HepG2 (cell line): ENCODE results near the gene PRKN. TPM values are rescaled to one million over a fixed set of nuclear protein-coding genes. Genes with fewer than 3 reads are reported as not detected.

Experiments used
- ATAC-seq: fragments of 200-7000 bp; cut with Tn5 transposase; 3 replicates; pipeline ENCODE4 v1.9.1; 2020; ENCODE audit warnings: mild to moderate bottlenecking, moderate library complexity
- BruUV-seq: library from RNA; stranded (reverse); fragments of 400-500 nt; replicated peaks from 2 replicates; lab custom pipeline; 2021; lab: Mats Ljungman, UMichigan
- CTCF ChIA-PET: fragments of 300-600 bp; formaldehyde crosslinking; extraction: SDS; loops from one replicate; lab custom pipeline; 2021; ENCODE audit warnings: low total read pairs, inconsistent platforms, low intra/inter-chr PET ratio; lab: Yijun Ruan, JAX
- POLR2A ChIA-PET: fragments of 350-600 bp; sonication (Branson Sonifier 250); formaldehyde crosslinking; loops from one replicate; lab custom pipeline; 2020; ENCODE audit warnings: antibody characterized with exemption, inconsistent platforms; lab: Yijun Ruan, JAX
- DNase-seq: peaks from one replicate; pipeline ENCODE4 v3.0.0-alpha.2; 2015; ENCODE audit warnings: low spot score
- FAIRE-seq: peaks from 3 replicates; lab custom pipeline; 2011; peaks lifted over from hg19 to GRCh38; lab: Jason Lieb, UNC
- H2AFZ ChIP-seq: one replicate; pipeline ENCODE4 v1.6.1; 2011; ENCODE audit warnings: low read length, inconsistent platforms
- H3K27ac ChIP-seq: fragments of 300-600 bp; 3 replicates; pipeline ENCODE4 v1.8.0; 2011; ENCODE audit warnings: mixed run types, mild to moderate bottlenecking, mixed read lengths, low read length, inconsistent platforms; ENCODE audit not compliant: insufficient read depth; ENCODE audit errors: extremely low read length
- H3K27me3 ChIP-seq, 2 experiments: fragments of 200-600 bp in 1 of 2; 2 replicates in 1 of 2; 3 replicates in 1 of 2; pipeline versions ENCODE4 v1.6.0 to v1.8.0; 2011; ENCODE audit warnings: low read length in 2 of 2, mild to moderate bottlenecking in 2 of 2, moderate library complexity in 2 of 2, inconsistent platforms in 1 of 2; ENCODE audit not compliant: insufficient read depth in 2 of 2, control insufficient read depth in 1 of 2
- H3K36me3 ChIP-seq, 2 experiments: fragments of 200-600 bp in 1 of 2; replicated peaks in 1 of 2; 2 replicates in 1 of 2; 3 replicates in 1 of 2; pipeline versions ENCODE4 v1.5.1 to v1.8.0; 2011; ENCODE audit warnings: low read length in 2 of 2, inconsistent platforms in 1 of 2; ENCODE audit not compliant: insufficient read depth in 2 of 2, control insufficient read depth in 1 of 2
- H3K4me1 ChIP-seq: 2 replicates; pipeline ENCODE4 v1.5.1; 2012; ENCODE audit warnings: low read length, inconsistent platforms; ENCODE audit not compliant: insufficient read depth
- H3K4me2 ChIP-seq: 2 replicates; pipeline ENCODE4 v1.6.0; 2011; ENCODE audit warnings: low read depth, low read length, inconsistent platforms
- H3K4me3 ChIP-seq, 3 experiments: fragments of 200-600 bp in 1 of 3; sonication (generic), shearing (Covaris generic) in 1 of 3; replicated peaks in 1 of 3; 2 replicates each; pipeline ENCODE4 v1.5.1; 2011 to 2016; ENCODE audit warnings: low read length in 3 of 3, inconsistent platforms in 2 of 3, low read depth in 2 of 3, mild to moderate bottlenecking in 2 of 3, control low read depth in 1 of 3, mixed read lengths in 1 of 3; ENCODE audit not compliant: insufficient read depth in 1 of 3
- H3K79me2 ChIP-seq: one replicate; pipeline ENCODE4 v1.6.1; 2011; ENCODE audit warnings: low read length, inconsistent platforms; ENCODE audit not compliant: insufficient read depth
- H3K9ac ChIP-seq: 2 replicates; pipeline ENCODE4 v1.6.0; 2011; ENCODE audit warnings: mild to moderate bottlenecking, low read depth, low read length, inconsistent platforms; ENCODE audit not compliant: insufficient read depth
- H3K9me3 ChIP-seq: 2 replicates; pipeline ENCODE4 v1.5.1; 2012; ENCODE audit warnings: mild to moderate bottlenecking, low read length
- H4K20me1 ChIP-seq: 2 replicates; pipeline ENCODE4 v1.6.0; 2011; ENCODE audit warnings: inconsistent platforms, mild to moderate bottlenecking, low read length, moderate library complexity; ENCODE audit not compliant: insufficient read depth
- DZIP1 ChIP-seq: sonication (generic); formaldehyde crosslinking; IDR thresholded peaks from 2 replicates; pipeline ENCODE4 v1.5.0; 2020; ENCODE audit warnings: mild to moderate bottlenecking, missing genetic modification reagents
- HDAC6 ChIP-seq: fragments of 200-600 bp; sonication (generic); IDR thresholded peaks from 2 replicates; pipeline ENCODE4 v1.7.0; 2017; ENCODE audit warnings: mild to moderate bottlenecking, antibody characterized with exemption, low read length, low read depth
- MAFK ChIP-seq, 2 experiments: IDR thresholded peaks in 1 of 2; conservative IDR thresholded peaks in 1 of 2; 2 replicates each; pipeline ENCODE4 v1.6.1; 2011; ENCODE audit warnings: improper control_type of control experiment in 2 of 2, low read length in 2 of 2
- TFAP4 ChIP-seq: sonication (generic); IDR thresholded peaks from 2 replicates; pipeline ENCODE4 v1.6.1; 2016; ENCODE audit warnings: low read depth, borderline replicate concordance
- ZNF354B ChIP-seq: sonication (generic); formaldehyde crosslinking; IDR thresholded peaks from 2 replicates; pipeline ENCODE4 v1.8.0; 2022; ENCODE audit warnings: mild to moderate bottlenecking, missing genetic modification reagents
- ZNF780A ChIP-seq: sonication (generic); formaldehyde crosslinking; IDR thresholded peaks from 2 replicates; pipeline ENCODE4 v1.8.0; 2022; ENCODE audit warnings: mild to moderate bottlenecking, missing genetic modification reagents, moderate library complexity
- WGBS: methylation state at CpG from one replicate; pipeline ENCODE4 v1.1.6; 2017; ENCODE audit warnings: low lambda C conversion rate; 5-methylcytosine and 5-hydroxymethylcytosine counted together
- in situ Hi-C: cut with HindIII; loops from 2 replicates; pipeline ENCODE4 v1.10.0; 2017; ENCODE audit warnings: low pct_unique_long_range_greater_than_20kb; ENCODE audit not compliant: extremely low pct_ligation_motif_present
- intact Hi-C: fragments of 100-400 bp; cut with micrococcal nuclease; formaldehyde crosslinking; loops from one replicate; pipeline ENCODE4 v1.10.0; 2022; ENCODE audit not compliant: unreplicated experiment
- polyA plus RNA-seq, 8 experiments: library from polyadenylated mRNA; depleted of rRNA in 3 of 8; stranded (reverse) in 7 of 8; unstranded in 1 of 8; fragments of >200 nt; fragmentation: Illumina TruSeq in 4 of 8; extraction: Trizol in 4 of 8; gene quantifications; 2 replicates each; pipeline versions ENCODE4 v1.2.1 to v1.2.3, GENCODE V29; 2011 to 2016; ENCODE audit warnings: low read depth in 4 of 8, missing spikeins in 1 of 8, mixed read lengths in 1 of 8; ENCODE audit not compliant: insufficient read depth in 1 of 8
- total RNA-seq, 5 experiments: library from RNA; depleted of rRNA; stranded (reverse); fragments of >200 nt; fragmentation: Illumina TruSeq; extraction: Trizol; gene quantifications; 2 replicates each; pipeline ENCODE4 v1.2.3, GENCODE V29; 2016; ENCODE audit warnings: low read depth in 1 of 5

Gene PRKN
- total and polyA plus RNA-seq, 2 of the 13 experiments (the other 11 are each of a cell fraction or from before 2014, with no cell fraction given): 0.31 to 0.44 TPM

GRCh38 chr6:162539321-162539720, 188.2 kb downstream of the PRKN start:
- Histone ChIP-seq H3K36me3 (no peaks in the 10 kb centered on the region), H3K4me1 (no peaks in the 10 kb centered on the region), H3K4me3 (no peak overlapping the region), H3K27ac (no peak overlapping the region), H3K9ac (no peak overlapping the region), H3K79me2 (no peaks in the 10 kb centered on the region), H3K27me3 (no peaks in the 10 kb centered on the region), H3K9me3 (no peaks in the 10 kb centered on the region), H2AFZ (no peak overlapping the region), H3K4me2 (no peak overlapping the region), H4K20me1 (no peaks in the 10 kb centered on the region)
- FAIRE-seq (no peak), ATAC-seq (no peak), DNase-seq (no peak)
- intact Hi-C loops (no loop called here), in situ Hi-C loops (no loop called here)
- BruUV-seq: no TSS peak
- no peak for TF ChIP-seq ZNF780A (CRISPR knock-in tag)
- TF ChIP-seq HDAC6: no peak
- TF ChIP-seq ZNF354B (CRISPR knock-in tag): no peak
- TF ChIP-seq MAFK (conservative IDR thresholded peaks at IDR 0.05 in 1 of 2, IDR thresholded peaks at IDR 0.05 in 1 of 2; ENCODE audit: low read length in 2 of 2): no peak
- TF ChIP-seq TFAP4: no peak
- no peak for TF ChIP-seq DZIP1 (CRISPR knock-in tag)
- ChIA-PET POLR2A (no interaction called here), CTCF (no interaction called here)
- WGBS: 32% methylated on average over 3 of the region's 3 CpGs
